Activated naive CD8-positive, alpha-beta T cell (primary cell): ENCODE results near the gene ZNF319.

ENCODE experiments used
- H3K27ac Mint-ChIP-seq: one replicate; pipeline ENCODE4 v1.8.0; 2021; ENCODE audit warnings: mixed read lengths
- H3K27me3 Mint-ChIP-seq: one replicate; pipeline ENCODE4 v1.8.0; 2021; ENCODE audit warnings: mixed read lengths
- H3K36me3 Mint-ChIP-seq: one replicate; pipeline ENCODE4 v1.8.0; 2021; ENCODE audit warnings: mixed read lengths
- H3K4me1 Mint-ChIP-seq: one replicate; pipeline ENCODE4 v1.8.0; 2021; ENCODE audit warnings: low read depth, mixed read lengths
- H3K4me3 Mint-ChIP-seq: one replicate; pipeline ENCODE4 v1.8.0; 2021; ENCODE audit warnings: mild to moderate bottlenecking, mixed read lengths
- H3K9me3 Mint-ChIP-seq: one replicate; pipeline ENCODE4 v1.8.0; 2021; ENCODE audit warnings: low read depth, mixed read lengths

ZNF319 gene

DNA sequence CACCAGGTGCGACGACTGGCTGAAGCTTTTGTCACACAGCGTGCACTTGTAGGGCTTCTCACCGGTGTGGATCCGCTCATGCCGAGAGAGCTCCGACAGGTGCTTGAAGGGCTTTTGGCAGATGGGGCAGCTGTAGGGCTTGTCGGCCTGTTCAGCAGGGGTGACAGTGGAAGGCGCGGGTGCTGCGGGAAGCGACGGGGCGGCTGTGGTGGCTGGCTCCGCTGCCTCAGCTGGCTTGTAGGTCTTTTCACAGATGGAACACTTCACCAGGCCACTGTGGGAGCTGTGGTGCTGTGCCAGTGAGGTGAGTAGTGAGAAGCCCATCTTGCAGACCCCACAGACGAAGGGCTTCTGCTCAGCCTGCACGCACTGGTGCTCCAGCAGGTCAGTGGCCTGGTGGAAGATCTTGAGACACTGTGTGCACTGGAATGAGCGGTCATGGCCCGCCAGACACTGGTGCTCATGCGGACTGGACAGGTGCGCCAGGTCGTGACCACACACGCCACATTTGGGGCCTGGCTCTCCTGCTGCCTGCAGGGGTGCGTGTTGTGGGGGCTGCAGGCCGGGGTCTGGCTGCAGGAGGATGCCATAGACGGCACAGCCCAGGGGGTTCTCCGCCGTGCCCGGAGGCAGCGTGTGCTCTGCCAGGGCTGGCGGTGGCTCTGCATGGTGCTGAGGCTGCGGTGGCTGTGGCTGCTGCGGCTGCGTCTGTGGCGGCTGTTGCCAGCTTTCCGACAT, 2.8 kb downstream of the ZNF319 start:
- H3K9me3 Mint-ChIP-seq, result no peaks in the 10 kb centered on the region
- H3K27ac Mint-ChIP-seq, result peak overlapping the region; percentile 81
- no peaks in the 10 kb centered on the region for H3K27me3 Mint-ChIP-seq
- H3K4me1 Mint-ChIP-seq, result peaks cover 54% of the 10 kb centered on the region
- no peaks in the 10 kb centered on the region for H3K36me3 Mint-ChIP-seq
- H3K4me3 Mint-ChIP-seq, result peak overlapping the region; percentile 83

DNA sequence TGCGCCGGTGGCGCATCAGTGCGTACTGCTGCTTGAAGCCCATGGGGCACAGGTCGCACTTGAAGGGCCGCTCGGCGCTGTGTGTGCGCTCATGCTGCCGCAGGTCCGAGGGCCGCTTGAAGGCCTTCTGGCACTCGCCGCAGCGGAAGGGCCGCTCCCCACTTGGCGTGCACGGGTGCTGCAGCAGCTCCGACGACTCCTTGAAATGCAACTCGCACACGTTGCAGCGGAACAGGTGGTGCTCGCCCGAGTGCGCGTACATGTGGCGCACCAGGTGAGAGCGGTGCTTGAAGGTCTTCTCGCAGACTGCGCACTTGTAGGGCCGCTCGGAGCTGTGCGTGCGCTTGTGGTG, 3.3 kb downstream of the ZNF319 start:
- H3K27ac Mint-ChIP-seq, result no peak overlapping the region
- H3K4me3 Mint-ChIP-seq, result peak overlapping the region; percentile 35
- H3K4me1 Mint-ChIP-seq, result peaks cover 50% of the 10 kb centered on the region

DNA sequence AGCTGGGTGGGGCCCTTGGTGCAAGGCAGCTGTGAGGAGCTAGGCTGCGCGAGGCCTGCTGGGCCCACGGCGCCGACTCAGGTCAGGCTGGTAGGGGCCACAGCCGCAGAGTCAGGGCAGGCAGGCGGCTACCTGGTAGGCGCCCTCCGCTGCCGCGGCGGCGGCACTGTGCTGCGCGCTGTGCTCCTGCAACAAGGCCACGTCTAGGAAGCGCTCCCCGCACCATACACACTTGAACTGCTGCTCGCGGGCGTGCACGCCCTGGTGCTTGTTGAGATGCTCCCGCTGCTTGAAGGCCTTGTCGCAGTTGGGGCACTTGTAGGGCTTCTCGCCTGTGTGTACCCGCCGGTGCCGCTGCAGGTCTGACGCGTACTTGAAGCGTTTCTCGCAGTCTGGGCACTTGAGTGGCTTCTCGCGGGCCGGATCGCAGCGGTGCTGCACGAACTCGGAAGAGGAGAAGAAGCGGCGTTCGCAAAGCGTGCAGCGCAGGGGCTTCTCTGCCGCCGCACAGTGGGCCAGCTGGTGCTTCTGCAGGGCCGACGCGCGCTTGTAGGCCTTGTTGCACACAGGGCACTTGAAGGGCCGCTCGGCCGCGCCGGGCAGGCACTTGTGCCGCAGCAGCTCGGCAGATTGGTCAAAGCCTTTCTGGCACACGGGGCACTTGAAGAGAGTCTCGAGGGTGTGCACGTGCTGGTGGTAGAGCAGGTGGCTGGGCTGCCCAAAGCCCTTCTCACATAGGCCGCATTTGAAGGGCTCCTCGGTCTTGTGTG, 3.9 kb downstream of the ZNF319 start:
- Mint-ChIP-seq H3K36me3 (no peaks in the 10 kb centered on the region), H3K9me3 (no peaks in the 10 kb centered on the region), H3K27me3 (no peaks in the 10 kb centered on the region), H3K4me1 (peaks cover 45% of the 10 kb centered on the region), H3K4me3 (no peak overlapping the region), H3K27ac (no peak overlapping the region)

More for the DNA sequence above, 3.3 kb downstream of the ZNF319 start:
- Mint-ChIP-seq H3K9me3 (no peaks in the 10 kb centered on the region), H3K36me3 (no peaks in the 10 kb centered on the region), H3K27me3 (no peaks in the 10 kb centered on the region)

DNA sequence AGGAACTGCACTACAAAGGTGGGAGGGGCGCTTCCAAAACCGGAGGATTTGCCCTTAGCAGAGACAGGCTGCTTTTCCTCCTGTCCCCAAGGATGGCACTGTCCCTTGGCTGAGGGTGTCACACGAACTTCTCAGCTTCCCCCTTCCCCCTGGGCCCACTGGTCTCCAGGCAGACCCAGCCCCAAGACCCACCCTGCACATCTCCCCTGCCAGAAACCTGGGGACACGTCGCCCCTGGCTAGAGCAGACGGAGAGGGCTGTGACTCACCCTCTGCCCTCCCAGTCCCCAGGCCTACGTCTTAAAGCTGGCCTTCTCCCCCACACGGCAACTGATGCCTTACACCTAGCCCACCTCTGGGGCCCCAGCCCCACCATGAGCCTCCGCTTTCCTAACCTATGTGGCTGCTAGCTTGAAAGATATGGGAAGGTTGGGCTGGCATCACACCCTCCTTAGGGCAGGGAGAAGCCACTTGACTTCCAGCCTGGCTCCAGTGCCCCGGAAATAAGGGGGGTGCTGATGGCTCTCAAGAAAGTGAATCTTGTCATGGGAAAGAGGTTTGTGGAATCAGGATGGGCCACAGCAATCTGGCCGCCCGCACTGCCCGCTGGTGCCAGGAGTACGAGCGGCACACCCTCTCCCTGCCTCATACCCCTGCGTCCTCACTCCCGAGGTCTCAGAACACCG, 4.6 kb downstream of the ZNF319 start:
- Mint-ChIP-seq H3K27me3 (no peaks in the 10 kb centered on the region), H3K36me3 (no peaks in the 10 kb centered on the region), H3K4me3 (no peak overlapping the region), H3K4me1 (peaks cover 42% of the 10 kb centered on the region), H3K9me3 (no peaks in the 10 kb centered on the region), H3K27ac (peak overlapping the region; percentile 64)

DNA sequence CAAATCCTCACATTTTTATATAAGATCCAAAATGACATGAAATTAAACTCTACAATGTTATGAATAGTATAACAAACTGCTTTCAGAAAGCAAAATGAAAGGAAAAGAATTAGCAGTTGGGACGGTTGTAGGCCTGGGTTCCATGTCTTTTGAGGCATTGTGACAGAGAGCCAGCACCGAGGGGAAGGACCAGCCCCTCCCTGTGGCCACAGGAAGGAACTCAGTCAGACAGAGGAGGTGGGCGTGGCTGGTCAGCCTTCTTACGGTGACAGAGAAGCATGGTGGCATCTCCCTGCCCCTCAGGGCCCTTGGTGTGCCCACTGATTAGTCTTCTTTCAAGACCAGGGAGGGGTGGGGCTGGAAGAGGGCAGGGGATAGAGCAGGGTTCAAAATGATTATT, 5.7 kb downstream of the ZNF319 start:
- H3K27ac Mint-ChIP-seq, result peak overlapping the region; percentile 78

DNA sequence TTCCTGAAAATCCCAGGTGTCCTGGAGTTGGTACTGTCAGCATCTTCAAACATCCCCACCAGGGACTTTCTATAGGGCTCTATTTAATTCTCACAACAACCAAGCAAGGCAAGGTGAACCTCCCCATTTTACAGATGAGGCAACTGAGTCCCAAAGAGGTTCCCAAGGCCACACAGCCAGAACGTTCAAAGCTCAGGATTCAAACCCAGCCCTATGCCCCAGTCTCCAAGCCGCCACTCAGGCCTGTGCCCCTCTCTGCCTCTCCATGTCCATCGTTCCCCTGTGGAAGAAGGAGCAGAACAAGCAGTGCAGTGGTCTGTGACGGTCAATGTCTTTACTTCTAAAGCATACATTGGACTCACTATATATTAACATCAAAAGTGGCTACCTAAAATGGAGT, 6.1 kb downstream of the ZNF319 start:
- Mint-ChIP-seq H3K9me3 (no peaks in the 10 kb centered on the region), H3K4me3 (no peak overlapping the region), H3K27ac (peak overlapping the region; percentile 78), H3K36me3 (no peaks in the 10 kb centered on the region), H3K4me1 (peaks cover 40% of the 10 kb centered on the region), H3K27me3 (no peaks in the 10 kb centered on the region)

More for the DNA sequence above, 5.7 kb downstream of the ZNF319 start:
- no peaks in the 10 kb centered on the region for H3K36me3 Mint-ChIP-seq
- no peak overlapping the region for H3K4me3 Mint-ChIP-seq
- peaks cover 42% of the 10 kb centered on the region for H3K4me1 Mint-ChIP-seq
- no peaks in the 10 kb centered on the region for H3K9me3 Mint-ChIP-seq
- no peaks in the 10 kb centered on the region for H3K27me3 Mint-ChIP-seq

DNA sequence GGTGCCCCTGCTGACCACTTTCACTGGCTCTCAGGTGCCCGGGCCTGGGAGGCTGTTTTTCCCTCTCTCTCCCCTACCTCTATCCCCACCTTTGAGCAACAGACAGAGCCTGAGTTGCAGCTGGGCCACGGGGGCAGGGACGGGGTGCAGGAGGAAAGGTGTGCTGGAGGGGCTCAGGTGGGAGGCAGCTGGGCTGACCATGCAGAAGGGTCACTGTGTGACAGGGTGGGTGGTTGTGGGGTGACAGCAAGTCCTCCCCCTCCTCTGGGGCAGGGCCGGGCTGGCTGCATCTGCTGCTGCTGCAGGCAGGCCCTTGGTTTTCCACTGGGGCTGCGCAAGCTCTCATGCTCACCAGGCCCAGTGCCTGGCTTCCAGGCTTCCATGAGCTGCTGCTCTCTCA, 6.6 kb downstream of the ZNF319 start:
- peaks cover 35% of the 10 kb centered on the region for H3K4me1 Mint-ChIP-seq
- H3K27me3 Mint-ChIP-seq, result no peaks in the 10 kb centered on the region

DNA sequence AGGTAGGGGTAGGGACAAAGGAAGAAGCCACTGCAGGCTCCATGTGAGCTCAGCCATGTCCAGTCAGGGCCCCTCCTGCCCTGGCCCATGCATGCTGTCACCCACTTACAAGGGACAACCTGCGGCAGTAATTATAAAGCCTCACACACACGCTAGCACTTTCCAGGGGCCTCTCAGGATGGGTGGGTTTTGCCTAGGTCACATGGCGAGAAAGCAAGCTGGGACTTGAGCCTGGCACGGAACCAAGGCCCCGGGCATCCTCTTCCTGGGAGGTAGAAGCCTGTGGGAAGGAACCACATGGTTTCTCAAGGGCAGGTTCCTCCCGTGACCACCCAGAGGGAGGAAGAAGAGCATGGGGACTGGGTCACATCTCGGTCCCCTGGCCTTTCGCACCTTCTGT, 7.0 kb downstream of the ZNF319 start:
- H3K27me3 Mint-ChIP-seq, result no peaks in the 10 kb centered on the region
- H3K4me1 Mint-ChIP-seq, result peaks cover 31% of the 10 kb centered on the region
- no peak overlapping the region for H3K4me3 Mint-ChIP-seq
- no peaks in the 10 kb centered on the region for H3K9me3 Mint-ChIP-seq
- H3K36me3 Mint-ChIP-seq, result no peaks in the 10 kb centered on the region
- H3K27ac Mint-ChIP-seq, result peak overlapping the region; percentile 54

More for the DNA sequence above, 6.6 kb downstream of the ZNF319 start:
- Mint-ChIP-seq H3K36me3 (no peaks in the 10 kb centered on the region), H3K9me3 (no peaks in the 10 kb centered on the region), H3K4me3 (no peak overlapping the region), H3K27ac (no peak overlapping the region)

DNA sequence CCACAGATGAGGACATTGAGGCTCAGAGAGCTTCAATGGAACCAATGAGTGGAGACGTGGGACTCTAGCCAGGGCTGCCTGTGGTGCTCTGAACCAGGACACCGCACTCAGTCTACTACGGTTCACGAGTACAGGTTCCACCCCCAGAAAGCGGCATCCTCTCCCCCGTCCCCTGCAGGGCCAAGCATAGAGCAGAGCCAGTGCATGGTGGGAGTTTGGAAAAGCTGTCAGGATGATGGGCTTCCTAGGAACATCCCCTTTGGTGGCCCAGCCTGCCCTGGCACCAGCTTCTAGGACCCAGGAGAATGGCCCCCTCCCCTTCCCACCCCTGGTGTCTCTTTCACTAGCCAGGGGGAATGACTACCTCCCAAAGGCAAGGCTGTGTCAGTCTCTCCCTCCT, 8.4 kb downstream of the ZNF319 start:
- Mint-ChIP-seq H3K4me3 (no peak overlapping the region), H3K27me3 (no peaks in the 10 kb centered on the region), H3K36me3 (no peaks in the 10 kb centered on the region), H3K4me1 (peaks cover 18% of the 10 kb centered on the region), H3K27ac (no peak overlapping the region), H3K9me3 (no peaks in the 10 kb centered on the region)

DNA sequence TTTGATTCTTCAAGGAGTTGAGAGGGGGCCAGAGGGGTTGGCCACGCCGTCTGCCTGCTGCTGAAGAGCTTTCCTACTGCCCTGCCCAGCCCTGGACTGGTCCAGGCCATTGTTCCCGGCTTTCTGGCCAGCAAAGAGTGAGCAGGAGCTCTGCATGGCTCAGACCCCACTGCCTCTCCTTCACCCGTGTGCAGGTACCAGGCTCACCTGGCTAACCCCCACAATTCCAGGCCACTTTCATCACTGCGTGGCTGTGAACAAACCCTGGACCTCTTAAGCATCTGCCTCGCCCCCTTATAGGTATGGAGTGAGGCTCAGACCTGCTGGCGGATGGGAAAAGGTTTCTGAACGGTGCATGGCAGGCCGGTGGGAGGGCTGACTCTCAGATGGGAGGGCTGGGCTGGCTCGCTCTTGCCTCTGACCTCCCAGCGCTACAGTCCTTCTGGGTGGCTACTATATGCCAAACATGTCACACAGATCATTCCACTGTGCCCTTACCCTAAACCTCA, 8.9 kb downstream of the ZNF319 start:
- H3K9me3 Mint-ChIP-seq, result no peaks in the 10 kb centered on the region
- no peak overlapping the region for H3K4me3 Mint-ChIP-seq
- H3K4me1 Mint-ChIP-seq, result peaks cover 20% of the 10 kb centered on the region
- no peaks in the 10 kb centered on the region for H3K27me3 Mint-ChIP-seq
- no peaks in the 10 kb centered on the region for H3K36me3 Mint-ChIP-seq
- H3K27ac Mint-ChIP-seq, result no peak overlapping the region

DNA sequence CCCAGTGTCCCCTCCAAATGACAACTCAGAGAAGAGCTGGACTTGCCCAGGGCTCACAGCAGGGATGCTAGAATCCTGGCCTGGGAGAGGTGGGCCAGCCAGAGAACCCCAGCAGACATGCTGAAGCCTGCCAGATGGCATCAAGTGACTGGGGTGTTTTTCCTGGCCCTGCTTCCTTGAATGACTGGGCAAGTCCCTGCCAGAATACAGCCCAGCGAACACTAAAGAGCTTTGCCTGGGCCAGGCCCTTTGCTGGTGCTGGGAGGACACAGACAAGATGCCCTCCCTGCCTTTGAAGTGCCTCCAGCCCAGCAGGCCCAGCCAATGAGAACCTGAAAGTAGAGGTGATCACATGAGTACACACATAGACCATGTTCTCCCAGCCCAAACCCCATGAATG, 11.5 kb downstream of the ZNF319 start:
- H3K27me3 Mint-ChIP-seq, result no peaks in the 10 kb centered on the region
- H3K9me3 Mint-ChIP-seq, result no peaks in the 10 kb centered on the region
- H3K4me3 Mint-ChIP-seq, result no peak overlapping the region
- H3K27ac Mint-ChIP-seq, result no peak overlapping the region
- peaks cover 8% of the 10 kb centered on the region for H3K4me1 Mint-ChIP-seq
- no peaks in the 10 kb centered on the region for H3K36me3 Mint-ChIP-seq

DNA sequence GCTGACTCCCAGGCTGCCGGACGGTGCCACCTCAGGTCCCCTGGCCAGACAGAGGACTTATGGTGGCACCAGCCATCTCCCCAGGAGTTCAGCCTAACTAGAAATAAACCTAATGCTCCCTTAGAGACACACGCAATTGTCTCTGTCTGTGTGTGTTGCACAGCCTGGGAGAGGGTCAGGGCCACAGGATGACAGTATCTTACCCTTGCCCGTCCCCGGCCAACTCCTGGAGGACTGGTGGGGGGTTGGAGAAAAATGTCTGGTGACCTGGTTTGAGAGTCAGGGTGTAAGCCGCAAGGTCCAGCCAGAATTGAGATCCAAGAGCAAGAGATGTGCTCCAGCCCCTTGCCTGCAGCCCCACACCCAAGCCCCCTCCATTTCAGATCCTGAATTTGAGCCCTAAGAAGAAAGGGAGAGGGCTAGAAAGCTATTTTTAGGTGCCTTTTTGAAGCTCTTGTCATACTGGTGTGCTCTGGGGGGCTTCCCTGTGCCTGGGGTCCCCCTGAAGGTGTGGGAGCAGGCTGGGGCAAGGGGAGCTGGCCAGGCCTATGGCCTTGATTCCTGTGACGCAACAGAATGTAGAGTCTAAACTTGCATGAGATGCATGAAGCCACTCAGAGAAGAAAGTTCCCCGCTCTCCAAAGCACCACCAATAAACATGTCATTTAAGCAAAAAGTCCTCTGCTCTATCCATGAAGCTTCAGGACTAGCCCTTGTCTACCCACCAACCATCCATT, 12.9 kb downstream of the ZNF319 start:
- Mint-ChIP-seq H3K9me3 (no peaks in the 10 kb centered on the region), H3K4me3 (no peak overlapping the region), H3K27me3 (no peaks in the 10 kb centered on the region), H3K27ac (no peak overlapping the region), H3K4me1 (peaks cover 8% of the 10 kb centered on the region), H3K36me3 (no peaks in the 10 kb centered on the region)

DNA sequence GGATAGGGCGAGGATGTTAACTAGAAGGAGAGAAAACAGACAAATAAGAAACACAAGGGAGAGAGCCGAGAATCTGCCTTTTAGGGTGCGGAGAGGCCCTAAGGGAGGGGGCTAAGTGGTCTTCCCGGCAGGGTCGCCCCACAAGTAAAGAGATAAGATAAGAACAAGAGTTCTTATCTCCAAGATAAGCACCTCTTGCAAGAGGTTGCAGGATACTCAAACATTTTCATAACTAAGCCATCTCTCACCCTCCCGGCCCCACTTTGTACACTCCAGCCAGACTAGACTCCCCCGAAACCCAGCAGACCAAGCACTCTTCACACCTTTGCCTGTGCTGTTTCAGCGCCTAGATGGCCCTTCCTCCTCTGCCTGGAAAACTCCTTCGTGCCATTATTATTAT, 14.3 kb downstream of the ZNF319 start:
- Mint-ChIP-seq H3K36me3 (no peaks in the 10 kb centered on the region), H3K27ac (no peak overlapping the region), H3K4me3 (peak overlapping the region; percentile 46), H3K27me3 (no peaks in the 10 kb centered on the region), H3K4me1 (peaks cover 8% of the 10 kb centered on the region), H3K9me3 (no peaks in the 10 kb centered on the region)

DNA sequence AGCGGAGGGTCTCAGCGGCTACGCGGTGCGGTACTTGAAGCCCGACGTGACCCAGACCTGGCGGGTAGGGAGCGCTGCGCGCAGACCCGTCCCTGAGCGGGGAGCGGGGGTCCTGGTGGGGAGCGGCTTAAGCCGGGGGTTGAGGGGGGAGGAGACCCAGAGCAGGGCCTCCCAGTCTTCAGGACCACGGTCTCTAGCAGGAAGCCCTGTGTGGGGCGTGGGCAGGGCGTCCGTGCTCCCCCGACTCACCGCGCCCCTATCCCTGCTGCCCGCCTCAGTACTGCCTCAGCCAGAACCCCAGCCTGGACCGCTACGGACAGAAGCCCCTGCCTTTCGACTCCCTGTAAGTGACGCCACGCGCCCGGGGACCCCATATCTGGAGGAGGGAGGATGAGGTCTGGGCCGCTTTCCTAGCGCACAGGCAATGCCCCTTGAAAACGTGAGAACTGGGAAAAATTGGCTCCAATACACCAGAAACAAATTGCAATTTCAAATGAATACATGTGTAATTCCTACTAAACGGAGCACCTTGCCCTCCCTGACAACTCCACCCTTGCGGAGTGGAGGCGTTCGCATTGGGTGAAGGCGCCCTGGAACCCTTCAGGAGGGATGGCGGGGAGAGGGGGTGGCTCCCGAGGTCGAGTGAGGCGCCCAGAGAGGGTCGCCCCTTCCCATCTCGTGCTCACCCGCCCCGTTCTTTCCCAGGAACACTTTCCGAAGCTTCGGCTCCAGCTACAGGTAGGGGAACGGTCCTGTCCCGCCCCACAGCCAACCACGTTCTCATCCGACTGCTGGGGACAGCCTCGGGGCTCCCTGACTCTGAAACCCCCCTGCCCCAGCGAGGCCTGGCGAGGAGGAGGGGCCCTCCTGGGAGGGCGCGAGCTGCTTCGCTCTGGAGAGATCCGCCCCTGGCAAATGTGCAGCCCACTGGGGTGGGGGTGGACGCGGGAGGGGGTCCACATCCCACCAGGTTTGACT, 15.0 kb downstream of the ZNF319 start:
- H3K36me3 Mint-ChIP-seq, result no peaks in the 10 kb centered on the region
- no peak overlapping the region for H3K27ac Mint-ChIP-seq
- peak overlapping the region; percentile 88 for H3K4me3 Mint-ChIP-seq
- no peaks in the 10 kb centered on the region for H3K27me3 Mint-ChIP-seq
- no peaks in the 10 kb centered on the region for H3K9me3 Mint-ChIP-seq
- H3K4me1 Mint-ChIP-seq, result peaks cover 8% of the 10 kb centered on the region
